Right kidney (tissue), 9 donors: Measurements from ENCODE around the gene PRADC1.
A peak's percentile ranks its signal among the peaks of the same experiment; 100 is the strongest.
"Not testable (repeated sequence)": the region's sequence is repeated elsewhere in the genome, so short reads cannot be mapped to it uniquely, and the experiment has no call there.

Experiments used
- DNase-seq: peaks from one replicate; pipeline ENCODE4 v3.0.0-alpha.2; 2016
- long read RNA-seq, 8 donors: transcript quantifications; one replicate each; lab custom pipeline, GENCODE V29; 2026

The PRADC1 gene
- long read RNA-seq, donor 1, transcript PRADC1-201 (5 exons, 1,083 nt): major isoform, 9 of 26 reads
- long read RNA-seq, donor 1, partial matches to known transcripts: 17 of 26 reads
- long read RNA-seq, donor 1, other reads (novel, unspliced or antisense): 0 of 26 reads
- long read RNA-seq, donor 2, transcript PRADC1-201 (5 exons, 1,083 nt): major isoform, 14 of 28 reads
- long read RNA-seq, donor 2, partial matches to known transcripts: 13 of 28 reads
- long read RNA-seq, donor 2, other reads (novel, unspliced or antisense): 0 of 28 reads
- long read RNA-seq, donor 3, transcript PRADC1-201 (5 exons, 1,083 nt): major isoform, 5 of 11 reads
- long read RNA-seq, donor 3, partial matches to known transcripts: 6 of 11 reads
- long read RNA-seq, donor 3, other reads (novel, unspliced or antisense): 0 of 11 reads
- long read RNA-seq, donor 4, transcript PRADC1-201 (5 exons, 1,083 nt): major isoform, 7 of 12 reads
- long read RNA-seq, donor 4, partial matches to known transcripts: 5 of 12 reads
- long read RNA-seq, donor 4, other reads (novel, unspliced or antisense): 0 of 12 reads
- long read RNA-seq, donor 5, transcript PRADC1-201 (5 exons, 1,083 nt): major isoform, 11 of 25 reads
- long read RNA-seq, donor 5, partial matches to known transcripts: 14 of 25 reads
- long read RNA-seq, donor 5, other reads (novel, unspliced or antisense): 0 of 25 reads
- long read RNA-seq, donor 6, transcript PRADC1-201 (5 exons, 1,083 nt): major isoform, 15 of 309 reads
- long read RNA-seq, donor 6, partial matches to known transcripts: 238 of 309 reads
- long read RNA-seq, donor 6, other reads (novel, unspliced or antisense): 55 of 309 reads
- long read RNA-seq, donor 7, transcript PRADC1-201 (5 exons, 1,083 nt): major isoform, 21 of 580 reads
- long read RNA-seq, donor 7, partial matches to known transcripts: 448 of 580 reads
- long read RNA-seq, donor 7, other reads (novel, unspliced or antisense): 109 of 580 reads
- long read RNA-seq, donor 8, transcript PRADC1-201 (5 exons, 1,083 nt): major isoform, 6 of 16 reads
- long read RNA-seq, donor 8, partial matches to known transcripts: 10 of 16 reads
- long read RNA-seq, donor 8, other reads (novel, unspliced or antisense): 0 of 16 reads

DNA sequence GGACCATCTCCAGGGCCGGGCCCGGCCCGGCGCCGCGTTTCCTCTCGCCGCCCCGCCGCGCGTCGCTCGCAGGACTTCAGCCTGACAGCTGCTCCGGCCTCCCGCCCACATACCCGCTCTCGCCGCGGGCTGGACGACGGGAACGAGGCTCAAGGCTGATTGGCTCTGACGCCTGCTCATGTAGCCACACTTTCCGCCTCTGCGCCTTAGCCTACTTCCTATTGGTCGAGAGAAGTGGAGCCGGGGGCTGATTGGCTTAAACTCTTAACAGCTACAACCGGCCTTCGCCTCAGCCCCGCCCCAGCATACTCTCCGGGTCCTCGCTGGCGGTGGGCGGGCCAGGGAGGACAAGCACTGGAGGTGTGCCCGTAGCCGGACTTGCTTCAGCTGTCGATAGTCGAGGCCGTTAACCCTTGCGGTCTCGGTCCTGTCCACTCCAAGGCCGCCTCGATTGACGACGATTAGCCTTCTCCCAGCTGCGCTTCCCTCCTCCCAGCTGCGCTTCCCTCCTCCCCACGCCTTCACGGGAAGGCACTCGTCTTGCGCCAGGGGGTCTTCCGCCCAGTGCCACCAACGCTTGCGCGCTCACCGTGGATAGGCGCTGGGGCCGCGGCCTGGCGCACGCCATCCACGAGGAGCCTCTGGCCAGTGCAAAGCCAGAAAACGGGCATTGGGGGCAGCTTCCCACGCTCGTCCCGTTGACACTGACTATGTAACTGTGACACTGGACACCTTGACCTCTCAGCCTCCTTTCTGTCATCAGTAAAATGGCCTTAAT is at the start of gene PRADC1:
PRADC1 (minus strand) TSS at position 86 of the 778 bp plus-strand sequence; CDS start at position 7, 79 bp downstream.
- DNase-seq: peak; percentile 85

DNA sequence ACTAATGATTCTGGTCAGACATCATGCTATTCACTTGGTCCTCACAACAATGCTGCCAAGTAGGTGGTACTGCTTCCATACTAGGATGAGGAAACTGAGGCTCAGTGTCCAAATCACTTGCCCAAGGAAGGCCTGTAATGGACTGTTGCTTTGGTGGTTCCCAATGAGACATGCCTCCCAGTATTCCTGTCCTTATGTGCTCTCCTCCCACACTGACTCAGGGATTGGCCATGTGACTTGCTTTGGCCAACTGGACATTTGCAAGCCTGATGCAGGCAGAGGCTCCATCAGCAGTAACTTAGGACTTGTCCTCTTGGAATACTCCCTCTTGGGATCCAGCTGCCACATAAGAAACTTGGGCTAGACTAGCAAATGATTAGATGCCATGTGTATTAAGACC is 48.2 kb upstream of the PRADC1 start:
- no peak for DNase-seq

DNA sequence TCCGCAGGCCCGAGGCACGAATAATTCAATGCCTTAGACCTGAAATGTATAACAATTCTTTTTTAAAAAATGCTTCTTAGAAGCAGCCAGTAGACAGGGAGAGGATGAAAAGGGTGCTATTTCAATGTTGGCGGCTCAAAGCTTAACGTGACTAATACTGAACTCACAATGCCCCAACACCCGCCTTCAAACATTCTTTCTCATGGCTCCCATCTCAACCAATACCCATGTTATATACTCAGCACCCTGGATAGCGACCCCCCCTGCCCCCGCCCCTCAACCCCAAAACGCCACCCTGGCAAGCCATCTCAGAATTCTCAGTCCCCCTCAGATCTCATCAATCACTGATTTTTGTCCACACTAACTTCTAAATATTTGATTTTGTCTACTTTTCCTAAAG is 46.8 kb upstream of the PRADC1 start:
- no peak for DNase-seq

DNA sequence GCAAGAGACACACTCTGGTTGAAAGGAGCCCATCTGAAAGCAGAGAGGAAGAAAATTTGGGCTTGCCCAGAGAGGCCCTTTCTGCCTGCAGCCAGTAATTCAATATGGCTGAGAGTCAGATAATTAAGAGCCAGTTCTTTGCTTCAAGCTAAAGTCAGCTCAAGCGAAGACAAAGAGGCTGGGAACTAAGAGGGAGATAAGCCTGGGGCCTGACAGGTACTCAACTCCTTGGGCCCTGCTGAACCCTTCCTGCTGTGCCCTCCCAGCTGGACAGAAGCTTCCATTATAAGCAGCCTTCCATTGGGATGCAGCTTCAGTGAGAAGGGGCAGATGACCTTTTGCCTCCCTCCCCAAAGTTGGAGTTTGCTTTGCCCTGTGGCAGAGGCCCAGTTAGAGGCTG is 39.2 kb upstream of the PRADC1 start:
- DNase-seq: no peak

DNA sequence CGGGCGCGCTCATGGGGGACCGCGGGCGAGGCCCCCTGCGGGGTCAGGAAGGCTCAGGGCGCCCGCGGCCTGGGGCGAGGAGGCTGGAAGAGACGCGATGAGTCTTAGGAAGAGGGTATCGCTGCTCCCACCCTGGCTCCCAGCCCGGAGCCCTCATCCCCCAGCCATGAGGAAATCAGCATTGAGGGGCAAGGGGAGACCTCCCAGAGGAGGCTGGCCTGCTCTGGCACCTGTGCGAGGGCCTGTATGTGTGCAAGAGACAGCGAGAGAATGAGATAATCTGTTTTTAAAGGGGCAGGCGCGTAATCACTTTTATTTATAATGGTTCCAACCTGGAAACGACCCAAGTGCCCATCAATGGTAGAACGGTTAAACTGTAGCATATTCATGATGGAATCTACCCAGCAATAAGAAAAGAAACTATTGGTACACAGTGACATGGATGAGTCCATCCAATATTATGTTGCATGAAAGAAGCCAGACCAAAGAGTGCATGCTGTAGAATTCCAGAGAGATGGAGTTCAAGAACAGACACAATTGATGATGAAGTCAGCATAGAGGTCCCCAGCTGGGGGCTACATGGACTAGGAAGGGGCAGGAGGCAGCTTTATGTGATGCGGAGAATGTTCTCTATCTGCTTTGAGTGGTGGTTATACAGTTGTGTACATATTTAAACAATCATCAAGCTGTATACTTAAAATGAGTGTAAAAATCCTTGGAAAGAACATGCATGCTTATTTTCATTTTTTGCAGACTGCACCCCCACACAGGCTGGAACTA is 36.8 kb upstream of the PRADC1 start:
- DNase-seq: no peak

DNA sequence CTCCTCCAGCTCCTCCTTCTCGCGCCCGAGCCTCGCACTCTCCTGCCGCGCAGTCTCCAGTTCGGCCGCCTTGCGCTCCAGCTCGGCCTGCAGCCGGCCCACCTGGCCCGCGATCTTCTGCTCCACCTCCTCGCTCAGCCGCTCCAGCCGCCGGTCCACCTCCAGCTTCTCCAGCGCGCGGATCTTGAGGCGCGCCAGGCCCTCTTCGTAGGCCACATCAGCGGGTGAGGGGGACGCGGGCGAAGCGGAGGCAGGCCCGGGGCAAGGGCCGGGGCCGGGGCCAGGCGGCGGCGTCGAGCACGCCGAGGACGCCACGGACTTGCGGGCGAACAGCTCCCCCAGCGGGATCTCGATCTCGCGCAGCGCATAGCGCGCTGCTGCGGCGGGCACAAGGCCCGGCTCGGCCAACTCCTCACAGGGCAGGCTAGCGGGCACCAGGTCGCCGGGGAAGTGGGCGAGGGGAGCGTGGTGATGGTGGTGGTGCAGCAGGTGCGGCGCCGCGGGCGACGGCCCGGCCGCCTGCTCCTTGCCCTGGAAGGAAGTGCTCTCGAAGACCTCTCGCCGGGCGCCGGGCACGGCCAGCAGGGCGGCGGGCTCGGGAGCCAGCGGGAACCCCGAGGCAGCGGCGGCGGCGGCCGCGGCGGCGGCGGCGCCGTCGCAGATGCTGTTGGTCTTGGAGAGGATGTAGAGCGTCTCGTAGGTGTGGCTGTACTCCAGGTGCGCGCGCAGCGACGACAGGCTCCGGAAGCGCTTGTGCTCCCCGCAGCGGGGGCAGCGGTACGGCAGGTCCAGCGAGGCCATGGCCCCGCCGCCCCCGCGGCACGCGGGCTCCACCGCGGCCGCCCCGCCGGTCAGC is 36.0 kb upstream of the PRADC1 start:
- peak; percentile 77 for DNase-seq

DNA sequence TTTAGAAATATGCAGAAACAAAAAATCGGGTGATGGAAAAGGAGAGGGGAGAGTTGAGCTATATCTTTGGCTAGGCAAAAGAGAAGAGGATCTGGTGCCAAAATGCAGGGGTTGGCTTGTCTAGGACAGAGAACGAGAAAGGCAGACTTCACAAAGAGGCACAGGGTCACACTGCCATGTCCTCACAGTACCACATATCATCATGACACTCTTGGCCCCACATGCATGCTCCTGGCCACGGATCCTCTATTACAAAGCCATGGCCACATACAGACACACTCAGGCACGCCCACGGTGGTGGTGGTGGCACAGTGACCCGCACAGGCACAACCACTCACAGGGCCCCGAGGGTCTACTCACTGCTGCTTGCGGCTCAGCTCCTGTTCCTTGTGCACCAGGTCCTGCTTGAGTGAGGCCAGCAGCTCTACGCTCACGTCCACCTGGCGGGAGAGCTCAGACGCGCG is 35.4 kb upstream of the PRADC1 start:
- DNase-seq: no peak

DNA sequence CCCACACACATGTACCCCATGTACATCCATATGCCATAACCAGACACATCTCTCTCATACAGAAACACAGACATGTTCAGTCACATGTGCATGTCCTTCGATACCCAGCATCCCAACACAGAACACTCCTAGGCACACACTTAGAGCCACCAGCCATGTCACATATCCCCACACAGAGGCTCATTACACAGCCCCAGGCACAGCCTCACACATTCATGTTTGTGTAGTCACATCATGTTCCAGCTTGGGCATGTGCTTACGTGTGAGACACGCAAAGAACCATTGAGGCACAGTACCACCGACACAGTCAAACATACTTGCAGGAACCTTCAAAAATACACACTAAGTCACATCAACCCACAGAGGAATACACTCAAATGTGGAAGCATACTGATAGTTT is 34.0 kb upstream of the PRADC1 start:
- no peak for DNase-seq

DNA sequence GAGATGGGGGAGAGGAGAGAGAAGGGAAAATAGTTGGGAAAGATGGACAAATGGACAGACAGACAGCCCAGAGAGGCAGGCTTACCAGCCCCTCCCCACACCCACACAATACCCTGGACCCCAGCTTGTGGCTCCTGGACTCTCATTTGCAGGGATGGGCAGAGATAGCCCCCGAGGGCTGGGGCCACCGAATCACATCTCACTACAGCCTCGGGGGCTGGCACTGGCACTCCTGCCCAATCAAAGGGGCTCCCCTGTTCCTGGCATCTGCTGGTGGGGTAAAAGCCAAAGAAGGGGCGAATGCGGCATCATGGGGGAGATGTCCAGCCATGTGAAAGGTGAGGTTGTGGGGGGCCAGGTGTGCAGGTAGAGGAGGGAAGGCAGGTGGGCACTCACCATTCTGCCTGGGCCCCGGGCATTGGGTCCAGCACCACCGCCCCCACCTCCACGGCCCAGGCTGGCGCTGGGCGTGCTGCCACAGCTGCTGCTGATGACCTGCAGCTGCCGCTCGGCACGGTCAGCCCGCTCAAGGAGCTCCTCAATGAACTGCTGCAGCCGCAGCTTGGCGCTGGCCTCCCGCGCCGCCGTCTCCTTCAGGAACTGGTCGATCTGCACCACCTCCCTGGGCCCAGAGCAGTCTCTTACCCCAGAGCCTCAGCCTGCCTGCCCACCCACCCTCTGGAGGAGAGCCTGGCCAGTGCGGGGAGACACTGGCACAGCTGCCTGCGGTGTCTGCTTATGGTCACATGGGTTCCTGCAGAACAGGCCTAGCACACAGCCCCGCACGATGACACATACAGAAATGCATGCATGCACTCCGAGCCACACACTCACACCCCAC is 33.2 kb upstream of the PRADC1 start:
- DNase-seq: no peak

DNA sequence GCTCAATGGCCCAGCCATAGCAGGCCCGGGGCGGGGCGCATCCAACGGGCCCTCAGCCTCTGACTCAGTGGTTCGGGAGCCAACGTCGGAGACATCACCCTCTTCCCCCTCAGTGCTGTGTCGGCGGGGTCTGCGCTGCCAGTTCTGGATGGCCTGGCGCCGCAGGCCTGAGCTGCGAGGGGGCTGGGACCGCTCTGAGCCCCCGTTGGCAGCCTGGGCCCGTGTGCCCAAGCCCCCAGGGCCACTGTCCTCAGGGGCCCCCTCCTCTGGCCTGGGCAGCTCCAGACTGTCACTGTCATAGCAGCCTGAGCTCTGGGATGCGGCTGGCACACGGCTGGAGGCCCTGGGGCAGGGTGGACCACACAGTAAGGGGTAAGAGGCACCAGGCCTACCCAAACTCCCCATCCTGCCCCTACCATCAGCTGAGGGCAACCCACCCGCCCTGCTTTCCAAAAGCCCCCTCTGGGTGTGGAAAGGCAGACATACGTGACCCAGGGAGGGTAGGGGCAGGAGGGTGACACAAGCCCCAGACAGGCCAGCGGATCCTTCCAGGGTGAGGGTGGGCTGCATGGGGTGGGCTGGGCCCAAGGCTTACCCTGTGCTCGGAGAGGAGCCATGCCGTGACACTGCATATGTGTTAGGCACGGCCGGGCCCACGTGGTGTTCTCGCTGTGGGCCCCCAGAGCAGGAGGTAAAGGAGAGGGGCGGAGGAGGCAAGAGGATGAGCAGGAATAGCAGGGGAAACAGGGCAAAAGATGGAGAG is 32.4 kb upstream of the PRADC1 start:
- no peak for DNase-seq

DNA sequence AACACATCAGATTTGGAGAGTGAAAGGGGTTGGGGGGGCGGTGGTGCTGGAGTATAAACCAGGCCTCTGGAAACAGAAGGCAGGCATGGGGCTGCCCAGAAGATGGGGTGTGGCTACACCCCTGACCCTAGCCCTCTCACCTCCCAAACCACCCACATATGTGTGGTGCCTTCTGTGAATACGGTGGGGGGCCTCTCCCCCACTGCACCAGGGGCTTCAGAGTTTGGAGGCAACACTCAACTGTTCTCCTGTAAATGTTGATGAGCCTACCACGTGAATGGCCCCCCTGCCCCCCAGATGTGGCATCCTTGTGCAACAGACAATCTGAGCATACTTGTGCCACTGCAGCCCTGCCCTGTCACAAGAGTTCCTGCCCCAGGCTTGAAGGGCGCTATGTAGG is 31.7 kb upstream of the PRADC1 start:
- DNase-seq: no peak

DNA sequence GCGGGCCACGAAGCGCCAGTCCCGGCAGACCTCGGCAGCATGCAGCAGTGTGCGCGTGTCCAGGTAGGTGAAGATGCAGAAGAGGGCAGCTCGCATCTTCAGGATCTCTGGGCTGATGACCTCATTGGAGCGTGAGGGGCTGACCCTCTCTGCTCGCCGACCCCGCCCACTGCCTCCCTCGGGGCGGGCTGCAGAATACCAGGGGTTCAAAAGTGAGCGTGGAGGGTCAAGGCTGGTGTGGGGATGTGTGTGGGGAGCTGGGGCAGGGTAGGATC is 31.2 kb upstream of the PRADC1 start:
- no peak for DNase-seq

DNA sequence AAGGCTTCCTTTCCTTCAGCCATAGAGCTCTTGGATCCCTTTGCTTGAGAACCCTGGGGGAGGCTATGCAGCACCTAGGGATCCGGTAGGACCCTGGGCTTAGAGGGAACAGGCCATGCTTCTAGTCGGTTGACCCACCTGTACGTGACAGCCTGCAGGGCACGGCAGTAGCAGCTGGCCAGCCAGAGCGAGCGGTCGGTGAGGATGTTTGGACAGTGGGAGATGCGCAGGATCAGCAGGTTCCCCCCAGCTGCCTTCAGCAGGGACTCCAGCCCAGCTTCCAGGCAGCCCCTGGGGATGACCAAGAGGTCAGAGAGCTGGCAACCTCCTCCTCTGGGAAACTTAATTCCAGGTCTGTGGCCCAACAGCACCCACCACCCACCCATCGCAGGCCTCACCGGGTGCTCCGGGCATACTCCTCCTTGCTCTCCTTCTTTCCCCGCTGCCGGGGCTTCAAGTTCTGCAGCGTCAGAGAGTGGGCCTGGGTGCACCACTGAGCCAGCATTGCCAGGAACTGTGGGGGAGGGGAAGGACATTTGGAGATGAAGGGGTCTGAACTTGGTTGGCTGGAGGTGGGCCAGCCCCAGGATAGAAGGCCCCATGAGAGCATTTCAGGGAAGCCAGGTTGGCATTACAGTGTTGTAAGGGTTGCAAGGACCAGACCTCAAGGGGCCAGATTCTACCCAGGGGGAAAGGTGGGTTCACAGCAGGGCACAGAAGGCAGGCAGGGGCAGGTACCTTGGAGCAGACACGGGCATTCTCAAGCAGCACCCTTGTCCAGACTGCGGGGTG is 30.7 kb upstream of the PRADC1 start:
- no peak for DNase-seq

DNA sequence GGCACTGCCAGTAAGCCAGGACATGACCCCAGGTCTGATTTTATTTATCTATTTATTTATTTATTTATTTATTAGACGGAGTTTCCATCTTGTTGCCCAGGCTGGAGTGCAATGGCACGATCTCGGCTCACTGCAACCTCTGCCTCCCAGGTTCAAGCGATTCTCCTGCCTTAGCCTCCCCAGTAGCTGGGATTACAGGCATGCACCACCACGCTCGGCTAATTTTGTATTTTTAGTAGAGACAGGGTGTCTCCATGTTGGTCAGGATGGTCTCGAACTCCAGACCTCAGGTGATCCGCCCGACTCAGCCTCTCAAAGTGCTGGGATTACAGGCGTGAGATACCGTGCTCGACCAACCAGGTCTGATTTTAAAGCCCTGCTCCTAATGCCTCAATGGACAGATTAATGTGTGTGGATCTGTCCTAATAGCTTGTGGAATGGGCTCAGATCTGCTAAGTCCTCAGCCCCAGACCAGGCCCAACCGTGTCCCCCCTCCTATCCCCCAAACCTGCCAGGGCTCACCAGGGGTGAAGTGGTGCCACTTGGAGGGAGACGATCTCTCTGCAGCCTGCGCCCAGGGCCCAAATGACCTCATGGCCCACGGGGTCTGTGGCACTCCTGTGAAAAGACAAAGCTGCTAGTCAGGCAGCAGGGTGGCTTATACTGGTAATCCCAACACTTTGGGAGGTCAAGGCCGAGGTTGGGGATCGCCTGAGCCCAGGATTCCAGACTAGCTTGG is 29.8 kb upstream of the PRADC1 start:
- DNase-seq: not testable (repeated sequence)

DNA sequence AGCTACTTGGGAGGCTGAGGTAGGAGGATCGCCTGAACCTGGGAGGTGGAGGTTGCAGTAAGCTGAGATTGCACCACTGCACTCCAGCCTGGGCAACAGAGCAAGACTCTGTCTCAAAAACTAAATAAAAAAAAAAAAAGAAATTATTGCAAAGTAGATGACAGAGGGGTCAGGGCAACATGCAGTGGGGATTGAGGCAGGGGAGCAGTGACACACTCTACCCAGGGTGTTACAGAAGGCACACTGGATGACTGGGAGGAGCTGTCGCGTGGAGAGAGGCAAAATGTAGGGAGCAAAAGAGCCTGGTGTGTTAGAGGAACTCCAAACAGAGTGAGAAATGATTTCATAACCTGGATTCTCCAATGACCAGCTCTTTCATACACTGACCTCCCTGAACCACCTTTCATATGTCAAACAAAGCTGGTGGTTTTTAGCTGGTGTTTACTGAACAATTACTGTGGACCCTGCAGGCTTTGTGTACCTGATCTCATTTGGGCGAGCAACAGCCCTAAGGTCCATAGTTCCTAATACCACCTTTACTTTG is 29.1 kb upstream of the PRADC1 start:
- no peak for DNase-seq

DNA sequence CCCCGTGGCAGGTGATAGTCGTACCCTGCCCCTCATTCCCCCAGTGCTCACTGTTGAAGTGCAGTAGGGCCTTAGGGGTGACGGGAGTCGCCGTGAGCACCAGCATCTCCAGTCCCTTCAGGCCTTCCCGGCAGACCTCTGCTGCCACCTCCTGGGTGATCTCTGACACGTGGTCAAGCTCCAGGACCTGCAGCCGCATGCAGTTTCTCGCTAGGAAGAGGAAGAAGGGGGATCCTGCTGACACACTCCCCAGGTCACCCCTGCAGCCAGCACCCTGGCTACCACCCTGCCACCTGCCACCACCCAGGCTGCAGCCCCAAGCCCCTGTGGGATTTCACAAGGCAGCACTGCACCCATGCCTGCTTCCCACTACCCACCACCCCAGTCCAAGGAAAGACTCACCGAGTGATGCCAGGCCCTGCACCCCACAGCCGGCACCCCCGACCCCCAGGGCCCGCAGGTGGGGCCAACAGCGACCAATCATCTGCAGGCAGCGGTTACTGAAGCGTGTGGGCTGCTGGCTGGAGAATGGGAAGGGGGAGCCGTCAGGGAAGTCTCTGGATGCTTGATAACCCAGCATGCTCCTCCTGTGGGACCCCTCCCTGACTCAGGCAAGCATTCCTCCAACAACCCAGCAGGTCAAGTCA is 27.4 kb upstream of the PRADC1 start:
- DNase-seq: no peak
